ENCODE measurements around the gene ZNF385D.

ZNF385D gene

GRCh38 chr3:21670386-21670785 is 80.6 kb downstream of the ZNF385D start:
- no peak for FAIRE-seq

- no peak for FAIRE-seq
Observed at GRCh38 chr3:21668012-21668411, 83.0 kb downstream of the ZNF385D start.

GRCh38 chr3:21665444-21666100 is 85.4 kb downstream of the ZNF385D start:
- FAIRE-seq, result no peak

GRCh38 chr3:21664996-21665395 is 86.0 kb downstream of the ZNF385D start:
- no peak for FAIRE-seq

- FAIRE-seq, result no peak
Observed at GRCh38 chr3:21662403-21662802, 88.6 kb downstream of the ZNF385D start.

GRCh38 chr3:21654662-21655061 is 96.3 kb downstream of the ZNF385D start:
- FAIRE-seq, result no peak

GRCh38 chr3:21654241-21654640 is 96.8 kb downstream of the ZNF385D start:
- FAIRE-seq, result no peak

GRCh38 chr3:21649519-21649918 is 101.5 kb downstream of the ZNF385D start:
- FAIRE-seq, result no peak

GRCh38 chr3:21647961-21648360 is 103.0 kb downstream of the ZNF385D start:
- FAIRE-seq, result no peak

- FAIRE-seq, result no peak
Observed at GRCh38 chr3:21645121-21645897, 105.7 kb downstream of the ZNF385D start.

GRCh38 chr3:21644268-21644667 is 106.7 kb downstream of the ZNF385D start:
- no peak for FAIRE-seq

- no peak for FAIRE-seq
Observed at GRCh38 chr3:21643752-21644151, 107.3 kb downstream of the ZNF385D start.

GRCh38 chr3:21642433-21642832 is 108.6 kb downstream of the ZNF385D start:
- FAIRE-seq, result no peak

GRCh38 chr3:21641959-21642358 is 109.1 kb downstream of the ZNF385D start:
- no peak for FAIRE-seq

- no peak for FAIRE-seq
Observed at GRCh38 chr3:21638488-21638887, 112.5 kb downstream of the ZNF385D start.

- FAIRE-seq, result no peak
Observed at GRCh38 chr3:21634112-21634511, 116.9 kb downstream of the ZNF385D start.

GRCh38 chr3:21624524-21624923 is 126.5 kb downstream of the ZNF385D start:
- FAIRE-seq, result no peak

- FAIRE-seq, result no peak
Observed at GRCh38 chr3:21621181-21621651, 129.8 kb downstream of the ZNF385D start.

GRCh38 chr3:21620511-21621155 is 130.4 kb downstream of the ZNF385D start:
- no peak for FAIRE-seq

GRCh38 chr3:21618695-21619094 is 132.3 kb downstream of the ZNF385D start:
- no peak for FAIRE-seq

GRCh38 chr3:21613372-21614070 is 137.5 kb downstream of the ZNF385D start:
- no peak for FAIRE-seq

GRCh38 chr3:21601178-21601577 is 149.8 kb downstream of the ZNF385D start:
- no peak for FAIRE-seq

GRCh38 chr3:21599890-21600289 is 151.1 kb downstream of the ZNF385D start:
- FAIRE-seq, result no peak

Data from endometrium (tissue), 2 donors.